ENCODE measurements around the gene NRARP. TPM values are rescaled to one million over a fixed set of nuclear protein-coding genes. Genes with fewer than 3 reads are reported as not detected.

NRARP gene
- total and polyA plus RNA-seq, 2 of the 13 experiments (the other 11 are each of a cell fraction or from before 2014, with no cell fraction given), result 0.22 to 0.46 TPM

DNA sequence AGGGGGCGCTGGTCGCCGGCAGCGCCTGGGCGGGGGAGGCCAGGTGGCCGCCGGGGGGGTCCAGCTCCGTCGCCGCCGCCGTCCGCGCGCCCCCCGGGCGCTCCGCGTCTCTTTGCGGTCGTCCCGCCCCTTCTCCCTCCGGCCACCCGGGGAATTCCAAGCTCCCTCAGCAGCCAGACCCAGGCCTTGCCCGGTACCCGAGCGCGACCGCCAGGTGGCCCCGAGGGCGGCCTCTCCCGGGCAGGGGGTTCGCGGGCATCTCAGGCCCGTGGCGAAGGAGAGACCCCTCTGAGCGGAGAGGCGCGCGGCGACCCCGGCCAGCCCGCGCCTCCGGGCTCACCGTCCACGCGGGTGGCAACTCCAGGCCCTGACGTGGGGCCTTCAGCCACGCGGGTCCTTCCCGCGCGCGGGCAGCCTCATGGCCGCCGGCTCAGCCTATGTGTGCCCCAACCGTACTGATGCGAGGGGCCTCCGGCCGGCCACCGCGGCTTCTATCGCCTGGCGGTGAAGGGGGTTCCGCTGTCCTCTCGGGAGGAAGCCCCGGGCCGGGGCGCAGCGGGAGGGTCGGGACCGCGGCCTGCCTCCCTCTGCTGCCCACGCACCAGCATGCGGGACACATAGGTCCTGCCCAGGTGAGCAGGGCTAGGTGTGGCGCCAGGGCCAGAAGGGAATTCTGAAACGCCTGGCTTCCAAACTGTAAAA is 529 bp upstream of the NRARP start (continued):
- TF ChIP-seq YY1 (IDR thresholded peaks at IDR 0.05; ENCODE audit: insufficient read depth, insufficient replicate concordance, low read depth, low read length) (no peak), IKZF5 (CRISPR knock-in tag; IDR thresholded peaks at IDR 0.05) (no peak), RAD51 (IDR thresholded peaks at IDR 0.05; ENCODE audit: borderline replicate concordance) (no peak), ZNF549 (CRISPR knock-in tag; IDR thresholded peaks at IDR 0.05) (no peak), ZNF160 (CRISPR knock-in tag; IDR thresholded peaks at IDR 0.05) (no peak), HOMEZ (CRISPR knock-in tag; IDR thresholded peaks at IDR 0.05; ENCODE audit: low read depth) (no peak), HDAC1 (CRISPR knock-in tag; IDR thresholded peaks at IDR 0.05) (no peak), ZSCAN20 (CRISPR knock-in tag; IDR thresholded peaks at IDR 0.05; ENCODE audit: borderline replicate concordance) (no peak), ZNF264 (CRISPR knock-in tag; IDR thresholded peaks at IDR 0.05) (no peak), ATF1 (CRISPR knock-in tag; IDR thresholded peaks at IDR 0.05) (no peak), ZNF788 (CRISPR knock-in tag; IDR thresholded peaks at IDR 0.05; ENCODE audit: borderline replicate concordance) (no peak), ZNF720 (CRISPR knock-in tag; IDR thresholded peaks at IDR 0.05) (no peak), KMT2B (CRISPR knock-in tag; IDR thresholded peaks at IDR 0.05) (no peak), NR1H2 (CRISPR knock-in tag; IDR thresholded peaks at IDR 0.05; ENCODE audit: borderline replicate concordance, low read depth) (no peak), ZNF317 (CRISPR knock-in tag; IDR thresholded peaks at IDR 0.05) (no peak), SAFB2 (CRISPR knock-in tag; IDR thresholded peaks at IDR 0.05; ENCODE audit: borderline replicate concordance, low read depth) (no peak), ZNF781 (CRISPR knock-in tag; IDR thresholded peaks at IDR 0.05; ENCODE audit: borderline replicate concordance, not compliant biosample characterization) (no peak), HHEX (CRISPR knock-in tag; IDR thresholded peaks at IDR 0.05) (no peak), PBX2 (CRISPR knock-in tag; IDR thresholded peaks at IDR 0.05) (no peak), PREB (CRISPR knock-in tag; IDR thresholded peaks at IDR 0.05) (no peak), HDAC2 (CRISPR knock-in tag; IDR thresholded peaks at IDR 0.05) (no peak)
- TF ChIP-seq, protein P1, sequence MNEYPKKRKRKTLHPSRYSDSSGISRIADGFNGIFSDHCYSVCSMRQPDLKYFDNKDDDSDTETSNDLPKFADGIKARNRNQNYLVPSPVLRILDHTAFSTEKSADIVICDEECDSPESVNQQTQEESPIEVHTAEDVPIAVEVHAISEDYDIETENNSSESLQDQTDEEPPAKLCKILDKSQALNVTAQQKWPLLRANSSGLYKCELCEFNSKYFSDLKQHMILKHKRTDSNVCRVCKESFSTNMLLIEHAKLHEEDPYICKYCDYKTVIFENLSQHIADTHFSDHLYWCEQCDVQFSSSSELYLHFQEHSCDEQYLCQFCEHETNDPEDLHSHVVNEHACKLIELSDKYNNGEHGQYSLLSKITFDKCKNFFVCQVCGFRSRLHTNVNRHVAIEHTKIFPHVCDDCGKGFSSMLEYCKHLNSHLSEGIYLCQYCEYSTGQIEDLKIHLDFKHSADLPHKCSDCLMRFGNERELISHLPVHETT (CRISPR knock-in tag; conservative IDR thresholded peaks at IDR 0.05), result no peak
- TF ChIP-seq, protein P2, sequence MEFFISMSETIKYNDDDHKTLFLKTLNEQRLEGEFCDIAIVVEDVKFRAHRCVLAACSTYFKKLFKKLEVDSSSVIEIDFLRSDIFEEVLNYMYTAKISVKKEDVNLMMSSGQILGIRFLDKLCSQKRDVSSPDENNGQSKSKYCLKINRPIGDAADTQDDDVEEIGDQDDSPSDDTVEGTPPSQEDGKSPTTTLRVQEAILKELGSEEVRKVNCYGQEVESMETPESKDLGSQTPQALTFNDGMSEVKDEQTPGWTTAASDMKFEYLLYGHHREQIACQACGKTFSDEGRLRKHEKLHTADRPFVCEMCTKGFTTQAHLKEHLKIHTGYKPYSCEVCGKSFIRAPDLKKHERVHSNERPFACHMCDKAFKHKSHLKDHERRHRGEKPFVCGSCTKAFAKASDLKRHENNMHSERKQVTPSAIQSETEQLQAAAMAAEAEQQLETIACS (CRISPR knock-in tag; IDR thresholded peaks at IDR 0.05), result peak; percentile 16; the same call in 1 of the 2 replicates
